ENCODE data around the gene NBEA.

Gene NBEA

GRCh38 chr13:35630551-35631275 lies 688.6 kb downstream of the NBEA start:
- Histone ChIP-seq H3K4me1 (ENCODE audit: control insufficient read depth, insufficient read depth, low read depth, low read length) (peaks cover 1% of the 10 kb centered on the region), H3K4ac (ENCODE audit: low read depth in 1 of 2, low read length in 2 of 2) (no peak overlapping the region), H2AK5ac (ENCODE audit: low read length, severe bottlenecking) (no peak overlapping the region), H2BK120ac (ENCODE audit: low read depth, low read length) (no peak overlapping the region), H3K27me3 (ENCODE audit: control insufficient read depth in 1 of 2, insufficient read depth in 1 of 2, low read length in 2 of 2) (no peaks in the 10 kb centered on the region), H3K36me3 (ENCODE audit: control insufficient read depth in 1 of 2, insufficient read depth in 2 of 2, low read depth in 1 of 2, low read length in 2 of 2) (no peaks in the 10 kb centered on the region), H3K79me1 (replicated peaks; ENCODE audit: low read length, poor library complexity, severe bottlenecking) (no peaks in the 10 kb centered on the region), H3K23ac (ENCODE audit: low read length in 2 of 2) (no peak overlapping the region), H3K14ac (ENCODE audit: low read length in 2 of 2) (peak overlapping the region in 1 of 2 experiments; percentile 36), H4K8ac (ENCODE audit: low read length) (peak overlapping the region; percentile 54), H4K91ac (ENCODE audit: low read length) (no peak overlapping the region), H3K4me3 (ENCODE audit: insufficient read depth in 1 of 2, low read depth in 1 of 2, low read length in 2 of 2) (no peak overlapping the region), H3K9me3 (ENCODE audit: control insufficient read depth, low read length) (no peaks in the 10 kb centered on the region), H2BK15ac (ENCODE audit: low read depth, poor library complexity, severe bottlenecking) (no peak overlapping the region), H3K9ac (ENCODE audit: low read length) (no peak overlapping the region), H3K4me2 (ENCODE audit: low read length, poor library complexity, severe bottlenecking) (no peak overlapping the region), H3K27ac (ENCODE audit: low read length, poor library complexity, severe bottlenecking) (no peak overlapping the region), H2AFZ (ENCODE audit: low read depth, low read length) (no peak overlapping the region), H3K18ac (ENCODE audit: low read depth in 1 of 2, low read length in 2 of 2) (no peak overlapping the region), H2BK5ac (ENCODE audit: low read depth, low read length, poor library complexity, severe bottlenecking) (no peak overlapping the region), H2BK12ac (ENCODE audit: low read length in 2 of 2) (no peak overlapping the region)
- DNase-seq, result peak; percentile 52
- WGBS, result 66% methylated on average over 4 of the region's 5 CpGs

- no peak overlapping the region for H3K23ac ChIP-seq (ENCODE audit: low read length in 2 of 2)
- H2BK5ac ChIP-seq (ENCODE audit: low read depth, low read length, poor library complexity, severe bottlenecking), result no peak overlapping the region
- H3K4ac ChIP-seq (ENCODE audit: low read depth in 1 of 2, low read length in 2 of 2), result no peak overlapping the region
- H2BK15ac ChIP-seq (ENCODE audit: low read depth, poor library complexity, severe bottlenecking), result no peak overlapping the region
- DNase-seq, result no peak
- no peaks in the 10 kb centered on the region for H3K36me3 ChIP-seq (ENCODE audit: control insufficient read depth in 1 of 2, insufficient read depth in 2 of 2, low read depth in 1 of 2, low read length in 2 of 2)
- H3K9ac ChIP-seq (ENCODE audit: low read length), result no peak overlapping the region
- no peak overlapping the region for H4K91ac ChIP-seq (ENCODE audit: low read length)
- H2BK120ac ChIP-seq (ENCODE audit: low read depth, low read length), result no peak overlapping the region
- no peaks in the 10 kb centered on the region for H3K79me1 ChIP-seq (replicated peaks; ENCODE audit: low read length, poor library complexity, severe bottlenecking)
- H3K9me3 ChIP-seq (ENCODE audit: control insufficient read depth, low read length), result no peaks in the 10 kb centered on the region
- no peak overlapping the region for H3K27ac ChIP-seq (ENCODE audit: low read length, poor library complexity, severe bottlenecking)
- H3K14ac ChIP-seq (ENCODE audit: low read length in 2 of 2), result no peak overlapping the region
- H4K8ac ChIP-seq (ENCODE audit: low read length), result no peak overlapping the region
- no peak overlapping the region for H3K4me3 ChIP-seq (ENCODE audit: insufficient read depth in 1 of 2, low read depth in 1 of 2, low read length in 2 of 2)
- no peak overlapping the region for H3K4me2 ChIP-seq (ENCODE audit: low read length, poor library complexity, severe bottlenecking)
- no peak overlapping the region for H2AK5ac ChIP-seq (ENCODE audit: low read length, severe bottlenecking)
- H2BK12ac ChIP-seq (ENCODE audit: low read length in 2 of 2), result no peak overlapping the region
- no peaks in the 10 kb centered on the region for H3K27me3 ChIP-seq (ENCODE audit: control insufficient read depth in 1 of 2, insufficient read depth in 1 of 2, low read length in 2 of 2)
- H3K18ac ChIP-seq (ENCODE audit: low read depth in 1 of 2, low read length in 2 of 2), result no peak overlapping the region
- H2AFZ ChIP-seq (ENCODE audit: low read depth, low read length), result no peak overlapping the region
- H3K4me1 ChIP-seq (ENCODE audit: control insufficient read depth, insufficient read depth, low read depth, low read length), result peaks cover 1% of the 10 kb centered on the region
Observed at GRCh38 chr13:35631666-35632065, 689.6 kb downstream of the NBEA start.

GRCh38 chr13:35643625-35644024 lies 701.6 kb downstream of the NBEA start:
- no peak overlapping the region for H3K9ac ChIP-seq (ENCODE audit: low read length)
- no peak overlapping the region for H3K4me3 ChIP-seq (ENCODE audit: insufficient read depth in 1 of 2, low read depth in 1 of 2, low read length in 2 of 2)
- H4K91ac ChIP-seq (ENCODE audit: low read length), result no peak overlapping the region
- H3K18ac ChIP-seq (ENCODE audit: low read depth in 1 of 2, low read length in 2 of 2), result no peak overlapping the region
- no peaks in the 10 kb centered on the region for H3K4me1 ChIP-seq (ENCODE audit: control insufficient read depth, insufficient read depth, low read depth, low read length)
- H3K27ac ChIP-seq (ENCODE audit: low read length, poor library complexity, severe bottlenecking), result no peak overlapping the region
- H2BK15ac ChIP-seq (ENCODE audit: low read depth, poor library complexity, severe bottlenecking), result no peak overlapping the region
- H2AFZ ChIP-seq (ENCODE audit: low read depth, low read length), result no peak overlapping the region
- no peak overlapping the region for H2BK12ac ChIP-seq (ENCODE audit: low read length in 2 of 2)
- H3K23ac ChIP-seq (ENCODE audit: low read length in 2 of 2), result no peak overlapping the region
- H3K14ac ChIP-seq (ENCODE audit: low read length in 2 of 2), result no peak overlapping the region
- no peaks in the 10 kb centered on the region for H3K9me3 ChIP-seq (ENCODE audit: control insufficient read depth, low read length)
- DNase-seq, result no peak
- no peak overlapping the region for H2BK120ac ChIP-seq (ENCODE audit: low read depth, low read length)
- H3K36me3 ChIP-seq (ENCODE audit: control insufficient read depth in 1 of 2, insufficient read depth in 2 of 2, low read depth in 1 of 2, low read length in 2 of 2), result no peaks in the 10 kb centered on the region
- no peak overlapping the region for H2AK5ac ChIP-seq (ENCODE audit: low read length, severe bottlenecking)
- H3K79me1 ChIP-seq (replicated peaks; ENCODE audit: low read length, poor library complexity, severe bottlenecking), result no peaks in the 10 kb centered on the region
- H3K4ac ChIP-seq (ENCODE audit: low read depth in 1 of 2, low read length in 2 of 2), result no peak overlapping the region
- H4K8ac ChIP-seq (ENCODE audit: low read length), result no peak overlapping the region
- H3K4me2 ChIP-seq (ENCODE audit: low read length, poor library complexity, severe bottlenecking), result no peak overlapping the region
- WGBS, result 50% methylated on average over 2 of the region's 3 CpGs
- H3K27me3 ChIP-seq (ENCODE audit: control insufficient read depth in 1 of 2, insufficient read depth in 1 of 2, low read length in 2 of 2), result no peaks in the 10 kb centered on the region
- H2BK5ac ChIP-seq (ENCODE audit: low read depth, low read length, poor library complexity, severe bottlenecking), result no peak overlapping the region

- no peak overlapping the region for H3K4me3 ChIP-seq (ENCODE audit: insufficient read depth in 1 of 2, low read depth in 1 of 2, low read length in 2 of 2)
- H2BK15ac ChIP-seq (ENCODE audit: low read depth, poor library complexity, severe bottlenecking), result no peak overlapping the region
- no peak overlapping the region for H2BK120ac ChIP-seq (ENCODE audit: low read depth, low read length)
- no peak overlapping the region for H4K8ac ChIP-seq (ENCODE audit: low read length)
- no peak overlapping the region for H2BK5ac ChIP-seq (ENCODE audit: low read depth, low read length, poor library complexity, severe bottlenecking)
- no peak overlapping the region for H3K14ac ChIP-seq (ENCODE audit: low read length in 2 of 2)
- H3K27me3 ChIP-seq (ENCODE audit: control insufficient read depth in 1 of 2, insufficient read depth in 1 of 2, low read length in 2 of 2), result no peaks in the 10 kb centered on the region
- peaks cover 0 to 4% of the 10 kb centered on the region in 2 experiments for H3K36me3 ChIP-seq (ENCODE audit: control insufficient read depth in 1 of 2, insufficient read depth in 2 of 2, low read depth in 1 of 2, low read length in 2 of 2)
- H3K4ac ChIP-seq (ENCODE audit: low read depth in 1 of 2, low read length in 2 of 2), result no peak overlapping the region
- H2BK12ac ChIP-seq (ENCODE audit: low read length in 2 of 2), result no peak overlapping the region
- no peak overlapping the region for H2AK5ac ChIP-seq (ENCODE audit: low read length, severe bottlenecking)
- WGBS, result 75% methylated on average over 5 of the region's 7 CpGs
- H3K79me1 ChIP-seq (replicated peaks; ENCODE audit: low read length, poor library complexity, severe bottlenecking), result no peaks in the 10 kb centered on the region
- DNase-seq, result no peak
- no peak overlapping the region for H3K23ac ChIP-seq (ENCODE audit: low read length in 2 of 2)
- H2AFZ ChIP-seq (ENCODE audit: low read depth, low read length), result no peak overlapping the region
- no peak overlapping the region for H3K27ac ChIP-seq (ENCODE audit: low read length, poor library complexity, severe bottlenecking)
- no peak overlapping the region for H3K18ac ChIP-seq (ENCODE audit: low read depth in 1 of 2, low read length in 2 of 2)
- H3K4me1 ChIP-seq (ENCODE audit: control insufficient read depth, insufficient read depth, low read depth, low read length), result no peaks in the 10 kb centered on the region
- H3K9me3 ChIP-seq (ENCODE audit: control insufficient read depth, low read length), result no peaks in the 10 kb centered on the region
- H3K4me2 ChIP-seq (ENCODE audit: low read length, poor library complexity, severe bottlenecking), result no peak overlapping the region
- H4K91ac ChIP-seq (ENCODE audit: low read length), result no peak overlapping the region
- H3K9ac ChIP-seq (ENCODE audit: low read length), result no peak overlapping the region
Observed at GRCh38 chr13:35646056-35646774, 704.1 kb downstream of the NBEA start.

Measured in mesenchymal stem cell (in vitro differentiated cells and primary cell).